IMR-90 (cell line): ENCODE data around the gene EPGN. TPM values are rescaled to one million over a fixed set of nuclear protein-coding genes. Genes with fewer than 3 reads are reported as not detected.

ENCODE experiments used
- ATAC-seq: fragments of 200-7000 bp; cut with Tn5 transposase; 2 replicates; pipeline ENCODE4 v1.9.1; 2020; ENCODE audit warnings: low read depth, mild to moderate bottlenecking, moderate library complexity
- BruUV-seq: library from RNA; stranded (reverse); fragments of 400-500 nt; replicated peaks from 2 replicates; lab custom pipeline; 2021; lab: Mats Ljungman, UMichigan
- CTCF ChIA-PET: fragments of 300-600 bp; formaldehyde crosslinking; extraction: SDS; loops from one replicate; lab custom pipeline; 2021; ENCODE audit warnings: antibody characterized with exemption; lab: Yijun Ruan, JAX
- POLR2A ChIA-PET: fragments of 300-600 bp; sonication (Branson Sonifier 250); formaldehyde crosslinking; loops from one replicate; lab custom pipeline; 2022; ENCODE audit warnings: antibody characterized with exemption; ENCODE audit not compliant: unreplicated experiment; lab: Charles Lee
- DNase-seq: peaks from one replicate; pipeline ENCODE4 v3.0.0; 2013
- H2AFZ ChIP-seq: replicated peaks from 2 replicates; pipeline ENCODE3; 2013; ENCODE audit warnings: low read length, mild to moderate bottlenecking; ENCODE audit not compliant: poor library complexity
- H2AK5ac ChIP-seq: 2 replicates; pipeline ENCODE4 v1.6.1; 2013; ENCODE audit warnings: low read depth, low read length, inconsistent platforms
- H2AK9ac ChIP-seq: replicated peaks from 2 replicates; pipeline ENCODE3; 2013; ENCODE audit warnings: mild to moderate bottlenecking, low read depth, low read length, moderate library complexity; ENCODE audit not compliant: poor library complexity
- H2BK120ac ChIP-seq: 2 replicates; pipeline ENCODE4 v1.6.1; 2013; ENCODE audit warnings: low read depth, low read length, inconsistent platforms
- H2BK15ac ChIP-seq: 3 replicates; pipeline ENCODE4 v1.6.1; 2013; ENCODE audit warnings: low read depth, low read length, inconsistent platforms
- H2BK20ac ChIP-seq: 2 replicates; pipeline ENCODE4 v1.6.1; 2013; ENCODE audit warnings: low read depth, mild to moderate bottlenecking, inconsistent platforms, low read length, moderate library complexity
- H2BK5ac ChIP-seq: 2 replicates; pipeline ENCODE4 v1.6.1; 2013; ENCODE audit warnings: mild to moderate bottlenecking, low read depth, low read length, inconsistent platforms; ENCODE audit not compliant: poor library complexity, severe bottlenecking
- H3K14ac ChIP-seq: replicated peaks from 2 replicates; pipeline ENCODE4 v1.6.1; 2013; ENCODE audit warnings: low read depth, low read length, inconsistent platforms
- H3K18ac ChIP-seq: 2 replicates; pipeline ENCODE4 v1.6.1; 2013; ENCODE audit warnings: low read depth, low read length, control low read depth
- H3K23ac ChIP-seq: 2 replicates; pipeline ENCODE4 v1.6.1; 2013; ENCODE audit warnings: low read depth, low read length, inconsistent platforms
- H3K27ac ChIP-seq: 2 replicates; pipeline ENCODE4 v1.5.1; 2013; ENCODE audit warnings: mild to moderate bottlenecking, control low read depth, low read length; ENCODE audit not compliant: insufficient read depth
- H3K27me3 ChIP-seq: 2 replicates; pipeline ENCODE4 v1.6.1; 2013; ENCODE audit warnings: low read length; ENCODE audit not compliant: control insufficient read depth, insufficient read depth
- H3K36me3 ChIP-seq: 2 replicates; pipeline ENCODE4 v1.6.1; 2013; ENCODE audit warnings: low read length, mixed read lengths; ENCODE audit not compliant: control insufficient read depth, insufficient read depth
- H3K4ac ChIP-seq: 2 replicates; pipeline ENCODE4 v1.6.1; 2013; ENCODE audit warnings: low read depth, low read length, inconsistent platforms
- H3K4me1 ChIP-seq: 2 replicates; pipeline ENCODE4 v1.6.1; 2013; ENCODE audit warnings: low read length, mixed read lengths; ENCODE audit not compliant: control insufficient read depth, insufficient read depth
- H3K4me2 ChIP-seq: 2 replicates; pipeline ENCODE4 v1.6.1; 2013; ENCODE audit warnings: low read depth, mild to moderate bottlenecking, control low read depth, low read length, moderate library complexity
- H3K4me3 ChIP-seq: 2 replicates; pipeline ENCODE4 v1.5.1; 2013; ENCODE audit warnings: low read depth, mild to moderate bottlenecking, control low read depth, low read length, moderate library complexity; ENCODE audit not compliant: insufficient read depth
- H3K56ac ChIP-seq: 2 replicates; pipeline ENCODE4 v1.6.1; 2013; ENCODE audit warnings: low read length, inconsistent platforms; ENCODE audit not compliant: insufficient read depth; ENCODE audit errors: extremely low read depth
- H3K79me1 ChIP-seq, 2 experiments: 2 replicates each; pipeline ENCODE4 v1.6.1; 2013; ENCODE audit warnings: low read length in 2 of 2, inconsistent platforms in 1 of 2, low read depth in 1 of 2
- H3K9ac ChIP-seq: 2 replicates; pipeline ENCODE4 v1.6.1; 2013; ENCODE audit warnings: low read depth, low read length, control low read depth
- H3K9me1 ChIP-seq: 2 replicates; pipeline ENCODE4 v1.6.1; 2013; ENCODE audit warnings: low read length, inconsistent platforms; ENCODE audit not compliant: insufficient read depth
- H3K9me3 ChIP-seq: 2 replicates; pipeline ENCODE4 v1.6.1; 2013; ENCODE audit warnings: low read length; ENCODE audit not compliant: control insufficient read depth, insufficient read depth
- H4K20me1 ChIP-seq: 2 replicates; pipeline ENCODE4 v1.6.1; 2013; ENCODE audit warnings: low read length, inconsistent platforms; ENCODE audit not compliant: insufficient read depth
- H4K5ac ChIP-seq: 2 replicates; pipeline ENCODE4 v1.6.1; 2013; ENCODE audit warnings: mild to moderate bottlenecking, low read depth, low read length, control low read depth
- H4K8ac ChIP-seq, 2 experiments: 2 replicates each; pipeline ENCODE4 v1.6.1; 2013; ENCODE audit warnings: low read depth in 2 of 2, low read length in 2 of 2, control low read depth in 1 of 2, inconsistent platforms in 1 of 2
- H4K91ac ChIP-seq: 2 replicates; pipeline ENCODE4 v1.6.1; 2013; ENCODE audit warnings: low read depth, low read length, inconsistent platforms; ENCODE audit not compliant: insufficient read depth
- BHLHE40 ChIP-seq: fragments of 150-350 bp; IDR thresholded peaks from 2 replicates; pipeline ENCODE4 v1.6.1; 2016; ENCODE audit warnings: mild to moderate bottlenecking, low read depth, low read length
- CHD1 ChIP-seq: IDR thresholded peaks from 2 replicates; pipeline ENCODE4 v1.6.1; 2012; ENCODE audit warnings: low read depth, low read length, improper control_type of control experiment
- SMC3 ChIP-seq: fragments of 150-350 bp; IDR thresholded peaks from 2 replicates; pipeline ENCODE4 v1.6.1; 2016; ENCODE audit warnings: low read depth, mild to moderate bottlenecking, antibody characterized with exemption, low read length, moderate library complexity
- WGBS, 2 experiments: methylation state at CpG; one replicate each; pipeline versions ENCODE4 v1.1.5 to v1.1.7; 2013; ENCODE audit warnings: missing lambda C conversion rate in 2 of 2; ENCODE audit not compliant: insufficient read length in 1 of 2; ENCODE audit errors: extremely low coverage in 2 of 2; 5-methylcytosine and 5-hydroxymethylcytosine counted together
- dilution Hi-C: fragments of 300-500 bp; cut with HindIII; formaldehyde crosslinking; loops from one replicate; pipeline ENCODE4 v1.14.3; 2018; ENCODE audit warnings: low sequenced_read_pairs; ENCODE audit not compliant: unreplicated experiment
- in situ Hi-C: fragments of 300-500 bp; cut with MboI; formaldehyde crosslinking; loops from 3 replicates; pipeline ENCODE4 v1.14.3; 2019; ENCODE audit warnings: low sequenced_read_pairs, inconsistent platforms, mixed read lengths
- intact Hi-C: fragments of 100-400 bp; cut with micrococcal nuclease; formaldehyde crosslinking; loops from 2 replicates; pipeline ENCODE4 v1.10.0; 2022
- polyA plus RNA-seq, 3 experiments: library from polyadenylated mRNA; depleted of rRNA; stranded (reverse); fragments of >200 nt; gene quantifications; 2 replicates each; pipeline ENCODE4 v1.2.3, GENCODE V29; 2012; ENCODE audit warnings: low replicate concordance in 1 of 3
- total RNA-seq: library from RNA; depleted of rRNA; stranded (reverse); fragments of >200 nt; gene quantifications from 2 replicates; pipeline ENCODE4 v1.2.3, GENCODE V29; 2012

Gene EPGN
- total and polyA plus RNA-seq, 2 of the 4 experiments (the other 2 are of a cell fraction): 0.18 TPM; not detected in 1

DNA sequence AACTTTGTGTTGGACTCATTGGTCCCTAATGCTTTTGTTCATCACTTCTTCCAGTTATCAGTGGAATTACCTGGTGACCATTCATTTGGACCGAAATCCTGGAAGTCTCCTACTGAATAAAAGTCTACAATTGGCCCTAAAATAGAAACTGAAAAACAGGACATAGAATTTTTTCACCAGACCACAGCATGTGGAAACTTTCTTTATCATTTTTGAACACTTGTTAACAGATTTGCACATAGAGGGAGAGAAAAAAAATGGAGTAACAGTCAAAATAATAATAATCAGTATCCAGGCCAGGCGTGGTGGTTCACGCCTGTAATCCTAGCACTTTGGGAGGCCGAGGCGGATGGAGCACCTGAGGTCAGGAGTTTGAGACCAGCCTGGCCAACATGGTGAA is 7.1 kb downstream of the EPGN start:
- no CpG with 5 or more reads among the region's 5 CpGs for WGBS, 2 experiments
- CTCF ChIA-PET: interaction anchor here (1.3 kb wide), 2 partner anchors 85 to 365 kb away, joined by 3 read pairs; no protein-coding TSS in a partner anchor
- no peak overlapping the region for H3K4me3 ChIP-seq

More for the DNA sequence above, 7.1 kb downstream of the EPGN start:
- Histone ChIP-seq H3K27ac (no peak overlapping the region), H4K91ac (no peak overlapping the region), H3K56ac (no peak overlapping the region), H2AK5ac (no peak overlapping the region), H3K9ac (no peak overlapping the region), H2AK9ac (no peak overlapping the region), H3K4ac (no peak overlapping the region), H2BK20ac (no peak overlapping the region), H3K18ac (no peak overlapping the region), H3K4me2 (no peak overlapping the region), H3K9me1 (no peaks in the 10 kb centered on the region), H4K20me1 (no peaks in the 10 kb centered on the region), H3K79me1 (no peaks in the 10 kb centered on the region), H3K14ac (no peak overlapping the region), H3K23ac (no peak overlapping the region), H2BK15ac (no peak overlapping the region), H3K36me3 (no peaks in the 10 kb centered on the region), H3K9me3 (no peaks in the 10 kb centered on the region), H4K5ac (no peak overlapping the region), H2BK5ac (no peak overlapping the region), H2BK120ac (no peak overlapping the region), H2AFZ (no peak overlapping the region), H3K4me1 (no peaks in the 10 kb centered on the region), H3K27me3 (peaks cover 2% of the 10 kb centered on the region; the same call in 1 of the 2 replicates), H4K8ac (no peak overlapping the region)
- POLR2A ChIA-PET: no interaction called here
- DNase-seq: no peak
- TF ChIP-seq BHLHE40 (no peak), CHD1 (no peak), SMC3 (no peak)
- in situ Hi-C loops (loop anchor here (25.0 kb wide), 1 partner anchor 653 kb away; no protein-coding TSS in a partner anchor), dilution Hi-C loops (no loop called here), intact Hi-C loops (no loop called here)
- ATAC-seq: no peak
- BruUV-seq: no TSS peak
